Activated CD4-positive, alpha-beta T cell treated with anti-CD3 and anti-CD28 coated beads, Interleukin-2, amount 10 ng/mL, durations not matched to agents 7 days and 5 days (primary cell): Measurements from ENCODE around the gene ARL4A. TPM values are rescaled to one million over a fixed set of nuclear protein-coding genes. Genes with fewer than 3 reads are reported as not detected.
"Not testable (repeated sequence)": the region's sequence is repeated elsewhere in the genome, so short reads cannot be mapped to it uniquely, and the experiment has no call there.

Experiments used
- CTCF ChIA-PET: fragments of 350-600 bp; sonication (Branson Sonifier 250); formaldehyde crosslinking; loops from one replicate; lab custom pipeline; 2021; ENCODE audit warnings: antibody characterized with exemption; lab: Charles Lee
- POLR2A ChIA-PET: fragments of 350-600 bp; sonication (Branson Sonifier 250); formaldehyde crosslinking; loops from one replicate; lab custom pipeline; 2021; ENCODE audit warnings: antibody characterized with exemption; lab: Charles Lee
- DNase-seq: peaks from one replicate; pipeline ENCODE4 v3.0.0-alpha.2; 2020
- H3K27ac Mint-ChIP-seq: one replicate; pipeline ENCODE4 v1.8.0; 2021; ENCODE audit warnings: mild to moderate bottlenecking, moderate library complexity, mixed read lengths
- H3K27me3 Mint-ChIP-seq: one replicate; pipeline ENCODE4 v1.8.0; 2021; ENCODE audit warnings: mixed read lengths
- H3K36me3 Mint-ChIP-seq: one replicate; pipeline ENCODE4 v1.8.0; 2021; ENCODE audit warnings: low read depth, mixed read lengths
- H3K4me1 Mint-ChIP-seq: one replicate; pipeline ENCODE4 v1.8.0; 2021; ENCODE audit warnings: mixed read lengths
- H3K4me3 Mint-ChIP-seq: one replicate; pipeline ENCODE4 v1.8.0; 2021; ENCODE audit warnings: mild to moderate bottlenecking, moderate library complexity, mixed read lengths
- H3K9me3 Mint-ChIP-seq: one replicate; pipeline ENCODE4 v1.8.0; 2021; ENCODE audit warnings: mixed read lengths
- total RNA-seq, 2 experiments: library from RNA; stranded (reverse); gene quantifications; one replicate each; pipeline ENCODE4 v1.2.3, GENCODE V29; 2021

The ARL4A gene
- total RNA-seq, 2 experiments from 2014 or later: 13.9 to 14.9 TPM

- H3K27me3 Mint-ChIP-seq, DNase-seq, H3K4me3 Mint-ChIP-seq, H3K9me3 Mint-ChIP-seq, H3K4me1 Mint-ChIP-seq, H3K27ac Mint-ChIP-seq, H3K36me3 Mint-ChIP-seq, POLR2A ChIA-PET: not testable (repeated sequence)
- CTCF ChIA-PET: interaction anchor here (3.5 kb wide), 1 partner anchor 13 kb away, joined by 16 read pairs; the partner anchor contains the start of gene ARL4A
Observed at GRCh38 chr7:12673436-12673835, 14.0 kb upstream of the ARL4A start.

DNA sequence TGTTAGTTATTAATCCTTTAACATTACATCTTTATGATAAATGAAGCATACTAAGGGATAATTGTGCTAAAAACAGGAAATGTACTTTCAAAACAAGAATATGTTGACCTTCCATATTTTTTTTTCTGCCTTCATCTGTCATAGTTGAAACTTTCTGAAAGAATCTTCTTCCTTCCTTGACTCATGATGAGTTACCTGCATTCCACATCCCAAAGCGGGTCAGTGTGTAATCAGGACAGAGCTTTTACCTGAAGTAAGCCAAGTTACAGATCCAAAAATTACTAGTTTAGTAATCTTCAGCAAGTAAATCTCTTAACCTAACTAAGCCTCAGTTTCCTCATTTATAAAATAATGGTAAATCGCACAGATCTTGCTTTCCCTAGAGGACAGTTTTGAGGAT is 13.4 kb upstream of the ARL4A start:
- Mint-ChIP-seq H3K36me3 (no peaks in the 10 kb centered on the region), H3K9me3 (no peaks in the 10 kb centered on the region)

DNA sequence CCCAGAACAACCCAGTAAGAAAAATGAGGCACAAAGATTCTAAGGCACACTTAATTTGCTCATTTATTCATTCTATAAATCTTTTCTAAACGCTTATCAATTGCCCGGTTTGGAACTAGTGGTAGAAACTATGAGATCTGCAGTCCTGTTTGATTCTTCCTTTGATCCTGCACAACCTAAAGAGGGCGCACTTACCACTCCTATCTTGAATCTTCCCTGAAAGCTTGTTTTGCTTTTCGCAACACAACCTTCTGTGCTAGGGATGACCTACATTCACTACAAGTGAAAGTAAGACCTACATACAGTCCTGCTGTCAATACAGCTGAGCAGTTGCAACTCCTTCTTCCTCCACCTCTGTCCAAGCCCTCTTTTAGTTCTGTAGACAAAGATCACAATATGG is 12.6 kb upstream of the ARL4A start:
- POLR2A ChIA-PET: interaction anchor here (1.2 kb wide), 1 partner anchor 12 kb away, joined by 5 read pairs; no protein-coding TSS in a partner anchor
- H3K27me3 Mint-ChIP-seq: no peaks in the 10 kb centered on the region
- H3K9me3 Mint-ChIP-seq: no peaks in the 10 kb centered on the region
- no peak overlapping the region for H3K27ac Mint-ChIP-seq
- no peaks in the 10 kb centered on the region for H3K36me3 Mint-ChIP-seq
- CTCF ChIA-PET: interaction anchor here (0.6 to 3.5 kb wide), 5 partner anchors 12 to 588 kb away, joined by 3 to 16 read pairs (median 3); partner anchors contain the start of gene ARL4A
- DNase-seq: peak; percentile 69
- no peak overlapping the region for H3K4me3 Mint-ChIP-seq
- H3K4me1 Mint-ChIP-seq: peaks cover 8% of the 10 kb centered on the region

More for the DNA sequence above, 13.4 kb upstream of the ARL4A start:
- ChIA-PET CTCF (interaction anchor here (1.2 to 3.5 kb wide), 2 partner anchors 13 to 524 kb away, joined by 3 to 16 read pairs; partner anchors contain the start of gene ARL4A), POLR2A (interaction anchor here (1.2 kb wide), 1 partner anchor 13 kb away, joined by 5 read pairs; no protein-coding TSS in a partner anchor)
- no peaks in the 10 kb centered on the region for H3K27me3 Mint-ChIP-seq
- no peak overlapping the region for H3K4me3 Mint-ChIP-seq
- DNase-seq: no peak
- peaks cover 8% of the 10 kb centered on the region for H3K4me1 Mint-ChIP-seq
- H3K27ac Mint-ChIP-seq: no peak overlapping the region

DNA sequence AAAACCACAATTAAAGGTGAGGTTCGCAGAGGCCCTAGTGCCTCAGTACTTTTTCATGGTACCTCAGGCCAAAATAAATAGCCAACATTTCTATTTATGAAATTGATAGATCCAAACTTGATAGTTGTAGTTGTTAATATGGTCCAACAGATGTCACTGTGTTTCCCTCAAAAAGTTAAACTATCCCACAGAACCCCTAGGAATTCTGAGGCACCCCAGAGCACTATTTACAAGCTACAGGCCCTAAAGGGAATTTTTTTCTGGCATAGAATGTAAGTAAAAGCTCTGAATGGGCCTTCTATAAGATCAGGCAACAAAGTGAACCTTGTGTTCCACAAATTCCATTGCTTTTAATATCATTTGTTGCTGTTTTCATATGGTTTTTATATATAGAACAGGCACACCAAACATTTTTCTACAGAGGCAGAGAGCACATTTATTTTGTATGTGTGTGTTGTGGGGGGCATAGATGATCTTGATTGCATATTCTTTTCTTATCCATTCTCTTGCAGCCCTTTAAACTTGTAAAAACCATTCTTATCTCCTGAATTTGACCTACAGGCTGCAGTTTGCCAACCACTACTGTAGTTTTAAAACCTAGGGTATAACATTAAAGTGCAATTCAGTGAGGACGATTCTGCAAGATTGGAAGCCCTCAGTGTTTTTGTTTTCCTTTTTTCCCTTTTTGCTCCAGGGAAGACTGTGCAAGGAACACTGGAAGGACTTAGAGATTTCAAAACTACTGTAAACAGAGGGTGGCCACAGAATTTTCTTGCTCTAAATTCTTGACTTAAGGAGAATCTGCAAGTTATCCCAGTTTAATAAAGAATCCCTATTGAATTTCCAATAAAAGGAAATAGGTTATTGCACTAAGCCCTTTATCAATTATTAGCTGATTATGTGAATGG is 3.5 kb upstream of the ARL4A start:
- Mint-ChIP-seq H3K27me3 (no peaks in the 10 kb centered on the region), H3K4me3 (no peak overlapping the region), H3K9me3 (no peaks in the 10 kb centered on the region), H3K36me3 (peaks cover 7% of the 10 kb centered on the region), H3K27ac (no peak overlapping the region), H3K4me1 (peaks cover 27% of the 10 kb centered on the region)
- CTCF ChIA-PET: no interaction called here
- DNase-seq: no peak
- POLR2A ChIA-PET: no interaction called here

GRCh38 chr7:12684733-12685132 is 2.7 kb upstream of the ARL4A start:
- DNase-seq: no peak
- Mint-ChIP-seq H3K4me1 (peaks cover 33% of the 10 kb centered on the region), H3K36me3 (peaks cover 8% of the 10 kb centered on the region), H3K9me3 (no peaks in the 10 kb centered on the region), H3K4me3 (no peak overlapping the region), H3K27ac (no peak overlapping the region), H3K27me3 (no peaks in the 10 kb centered on the region)
- ChIA-PET CTCF (no interaction called here), POLR2A (no interaction called here)

DNA sequence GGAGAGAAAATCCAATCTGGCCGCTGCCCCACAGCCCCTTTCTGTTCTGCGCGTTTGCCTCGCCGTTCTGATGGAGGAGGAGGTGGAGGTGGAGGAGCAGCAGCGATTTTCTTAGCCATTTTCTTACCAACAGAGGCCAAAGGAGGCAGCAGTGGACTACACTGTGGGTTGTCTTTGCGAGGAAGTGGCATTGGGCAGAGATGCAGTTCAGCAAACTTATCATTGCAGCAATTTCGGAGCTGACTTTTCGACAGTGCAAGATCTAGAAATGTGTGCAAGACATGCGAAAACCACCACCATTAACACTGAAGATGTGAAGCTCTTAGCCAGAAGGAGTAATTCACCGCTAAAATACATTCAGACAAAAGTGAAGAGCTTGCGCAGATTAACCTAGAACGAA is 1.9 kb upstream of the ARL4A start:
- Mint-ChIP-seq H3K9me3 (no peaks in the 10 kb centered on the region), H3K4me3 (peak overlapping the region; percentile 31), H3K27ac (peak overlapping the region; percentile 96), H3K27me3 (no peaks in the 10 kb centered on the region), H3K36me3 (peaks cover 8% of the 10 kb centered on the region), H3K4me1 (peaks cover 40% of the 10 kb centered on the region)
- CTCF ChIA-PET: interaction anchor here (1.1 to 2.8 kb wide), 10 partner anchors 10 to 423 kb away, joined by 3 to 45 read pairs (median 11); no protein-coding TSS in a partner anchor
- peak; percentile 52 for DNase-seq
- POLR2A ChIA-PET: no interaction called here

DNA sequence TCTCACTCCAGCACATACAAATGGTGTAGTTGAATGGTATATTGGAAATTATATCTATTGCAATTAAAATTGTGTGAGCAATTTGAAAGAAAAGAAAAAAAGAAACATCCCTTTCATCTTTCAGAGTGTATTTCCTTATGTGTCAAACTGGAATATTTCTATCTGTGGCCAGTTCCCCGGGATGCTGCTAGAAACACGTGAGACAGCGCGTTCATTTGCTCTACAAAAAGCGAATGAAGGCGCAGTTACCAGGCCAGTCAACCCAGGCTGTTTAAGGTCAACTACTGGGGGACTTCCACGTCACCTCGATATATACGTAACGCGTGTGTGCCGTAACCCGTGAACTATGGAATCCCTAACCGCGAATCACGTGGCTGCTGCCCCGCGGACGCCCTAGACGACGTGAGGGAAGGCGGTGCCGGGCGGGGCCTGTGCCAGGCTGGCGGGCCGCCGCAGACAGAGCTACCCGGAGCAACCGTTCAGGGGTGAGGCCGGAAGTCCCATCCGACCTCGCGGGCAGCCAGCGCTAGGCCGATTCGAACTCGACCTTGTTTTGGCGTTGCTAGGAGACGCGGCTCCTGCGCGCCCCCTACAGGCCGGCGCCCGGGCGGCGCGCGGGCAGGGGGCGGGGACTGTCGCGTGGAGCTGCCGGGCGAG is 1.1 kb upstream of the ARL4A start:
- peak; percentile 94 for DNase-seq
- peaks cover 8% of the 10 kb centered on the region for H3K36me3 Mint-ChIP-seq
- H3K4me3 Mint-ChIP-seq: peak overlapping the region; percentile 97
- no peaks in the 10 kb centered on the region for H3K9me3 Mint-ChIP-seq
- CTCF ChIA-PET: interaction anchor here (0.6 to 2.8 kb wide), 55 partner anchors 9 to 1223 kb away, joined by 3 to 45 read pairs (median 4); no protein-coding TSS in a partner anchor
- H3K27me3 Mint-ChIP-seq: no peaks in the 10 kb centered on the region
- H3K27ac Mint-ChIP-seq: peak overlapping the region; percentile 96
- POLR2A ChIA-PET: interaction anchor here (1.0 to 1.4 kb wide), 2 partner anchors 12 to 427 kb away, joined by 3 to 5 read pairs; no protein-coding TSS in a partner anchor
- H3K4me1 Mint-ChIP-seq: peaks cover 41% of the 10 kb centered on the region

- Mint-ChIP-seq H3K9me3 (no peaks in the 10 kb centered on the region), H3K27me3 (no peaks in the 10 kb centered on the region), H3K36me3 (peaks cover 8% of the 10 kb centered on the region), H3K4me1 (peaks cover 42% of the 10 kb centered on the region), H3K27ac (peak overlapping the region; percentile 96), H3K4me3 (peak overlapping the region; percentile 97)
- POLR2A ChIA-PET: interaction anchor here (0.7 kb wide), 2 partner anchors 9 to 21 kb away, joined by 3 read pairs; no protein-coding TSS in a partner anchor
- CTCF ChIA-PET: interaction anchor here (1.1 to 2.8 kb wide), 19 partner anchors 8 to 413 kb away, joined by 3 to 45 read pairs (median 7); no protein-coding TSS in a partner anchor
- DNase-seq: no peak
Observed at GRCh38 chr7:12687718-12688171, 312 bp downstream of the ARL4A start.

- H3K27ac Mint-ChIP-seq, DNase-seq, H3K9me3 Mint-ChIP-seq, H3K27me3 Mint-ChIP-seq, POLR2A ChIA-PET, H3K36me3 Mint-ChIP-seq: not testable (repeated sequence)
- CTCF ChIA-PET: interaction anchor here (2.4 to 2.7 kb wide), 3 partner anchors 7 to 41 kb away, joined by 7 to 30 read pairs (median 25); no protein-coding TSS in a partner anchor
- peak overlapping the region; percentile 97 for H3K4me3 Mint-ChIP-seq
- H3K4me1 Mint-ChIP-seq: peaks cover 47% of the 10 kb centered on the region
Observed at GRCh38 chr7:12688485-12689170, 1.2 kb downstream of the ARL4A start.

DNA sequence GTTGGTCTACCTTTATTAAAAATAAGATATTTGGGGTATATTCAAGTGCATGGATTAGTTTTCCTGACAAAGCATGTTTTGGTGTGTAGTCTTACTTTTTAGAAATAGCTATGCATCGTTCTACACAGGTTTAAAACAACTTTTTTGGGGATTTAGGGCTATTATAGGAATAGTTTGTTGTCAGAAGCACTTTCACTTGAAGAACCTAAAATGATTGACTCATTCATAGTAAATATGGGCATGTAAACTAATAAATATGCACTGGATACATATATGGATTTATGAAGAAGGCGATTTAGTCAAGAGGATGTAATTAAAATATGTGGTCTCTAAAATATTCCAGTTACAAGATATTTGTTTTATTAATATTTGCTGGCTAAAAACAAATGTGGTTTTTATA is 2.0 kb downstream of the ARL4A start:
- ChIA-PET POLR2A (interaction anchor here (1.0 kb wide), 1 partner anchor 26 kb away, joined by 4 read pairs; no protein-coding TSS in a partner anchor), CTCF (interaction anchor here (0.9 to 2.4 kb wide), 4 partner anchors 10 to 420 kb away, joined by 3 to 7 read pairs (median 4); no protein-coding TSS in a partner anchor)
- Mint-ChIP-seq H3K4me1 (peaks cover 49% of the 10 kb centered on the region), H3K27ac (no peak overlapping the region), H3K36me3 (peaks cover 8% of the 10 kb centered on the region), H3K4me3 (no peak overlapping the region), H3K9me3 (no peaks in the 10 kb centered on the region), H3K27me3 (no peaks in the 10 kb centered on the region)
- DNase-seq: no peak

GRCh38 chr7:12690041-12690878 is 2.8 kb downstream of the ARL4A start:
- ChIA-PET CTCF (interaction anchor here (0.9 to 2.4 kb wide), 4 partner anchors 9 to 419 kb away, joined by 3 to 7 read pairs (median 4); no protein-coding TSS in a partner anchor), POLR2A (interaction anchor here (1.0 kb wide), 1 partner anchor 26 kb away, joined by 4 read pairs; no protein-coding TSS in a partner anchor)
- Mint-ChIP-seq H3K27ac (no peak overlapping the region), H3K36me3 (peaks cover 8% of the 10 kb centered on the region), H3K9me3 (no peaks in the 10 kb centered on the region), H3K4me1 (peaks cover 49% of the 10 kb centered on the region), H3K27me3 (no peaks in the 10 kb centered on the region), H3K4me3 (no peak overlapping the region)
- no peak for DNase-seq
